ENCODE data around the gene GALNT14. TPM values are rescaled to one million over a fixed set of nuclear protein-coding genes. Genes with fewer than 3 reads are reported as not detected.

The GALNT14 gene
- total RNA-seq, 1 donor from 2014 or later: 14.4 TPM

DNA sequence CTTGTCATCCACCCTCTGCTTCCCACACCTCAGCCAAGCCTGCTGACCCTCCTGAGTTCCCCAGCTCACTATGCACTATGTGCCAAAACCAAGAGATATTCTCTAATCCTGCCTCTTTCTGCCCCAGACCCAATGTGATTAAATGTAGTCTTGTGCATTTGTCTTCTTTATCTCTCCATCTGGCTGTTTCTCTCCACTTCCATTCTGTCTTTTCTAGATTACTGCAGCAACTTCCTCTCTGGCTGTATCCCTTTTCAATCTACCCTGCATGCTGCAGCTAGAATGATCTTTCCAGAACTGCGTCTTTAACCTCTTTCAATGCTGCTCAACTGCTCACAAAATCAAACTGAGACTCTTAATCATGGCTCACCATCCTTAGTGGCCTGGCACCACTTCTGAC is 164.1 kb downstream of the GALNT14 start:
- no peak for DNase-seq
- TF ChIP-seq, protein P1, sequence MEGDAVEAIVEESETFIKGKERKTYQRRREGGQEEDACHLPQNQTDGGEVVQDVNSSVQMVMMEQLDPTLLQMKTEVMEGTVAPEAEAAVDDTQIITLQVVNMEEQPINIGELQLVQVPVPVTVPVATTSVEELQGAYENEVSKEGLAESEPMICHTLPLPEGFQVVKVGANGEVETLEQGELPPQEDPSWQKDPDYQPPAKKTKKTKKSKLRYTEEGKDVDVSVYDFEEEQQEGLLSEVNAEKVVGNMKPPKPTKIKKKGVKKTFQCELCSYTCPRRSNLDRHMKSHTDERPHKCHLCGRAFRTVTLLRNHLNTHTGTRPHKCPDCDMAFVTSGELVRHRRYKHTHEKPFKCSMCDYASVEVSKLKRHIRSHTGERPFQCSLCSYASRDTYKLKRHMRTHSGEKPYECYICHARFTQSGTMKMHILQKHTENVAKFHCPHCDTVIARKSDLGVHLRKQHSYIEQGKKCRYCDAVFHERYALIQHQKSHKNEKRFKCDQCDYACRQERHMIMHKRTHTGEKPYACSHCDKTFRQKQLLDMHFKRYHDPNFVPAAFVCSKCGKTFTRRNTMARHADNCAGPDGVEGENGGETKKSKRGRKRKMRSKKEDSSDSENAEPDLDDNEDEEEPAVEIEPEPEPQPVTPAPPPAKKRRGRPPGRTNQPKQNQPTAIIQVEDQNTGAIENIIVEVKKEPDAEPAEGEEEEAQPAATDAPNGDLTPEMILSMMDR (IDR thresholded peaks at IDR 0.05; ENCODE audit: partially characterized antibody, unreplicated experiment): no peak
- Mint-ChIP-seq H3K4me1 (ENCODE audit: low read depth, unreplicated experiment) (peaks cover 5% of the 10 kb centered on the region), H3K27ac (ENCODE audit: unreplicated experiment) (no peak overlapping the region), H3K27me3 (ENCODE audit: unreplicated experiment) (peaks cover 8% of the 10 kb centered on the region), H3K36me3 (ENCODE audit: unreplicated experiment) (peaks cover 8% of the 10 kb centered on the region), H3K4me3 (ENCODE audit: unreplicated experiment) (no peak overlapping the region), H3K9me3 (ENCODE audit: unreplicated experiment) (peaks cover 6% of the 10 kb centered on the region)

DNA sequence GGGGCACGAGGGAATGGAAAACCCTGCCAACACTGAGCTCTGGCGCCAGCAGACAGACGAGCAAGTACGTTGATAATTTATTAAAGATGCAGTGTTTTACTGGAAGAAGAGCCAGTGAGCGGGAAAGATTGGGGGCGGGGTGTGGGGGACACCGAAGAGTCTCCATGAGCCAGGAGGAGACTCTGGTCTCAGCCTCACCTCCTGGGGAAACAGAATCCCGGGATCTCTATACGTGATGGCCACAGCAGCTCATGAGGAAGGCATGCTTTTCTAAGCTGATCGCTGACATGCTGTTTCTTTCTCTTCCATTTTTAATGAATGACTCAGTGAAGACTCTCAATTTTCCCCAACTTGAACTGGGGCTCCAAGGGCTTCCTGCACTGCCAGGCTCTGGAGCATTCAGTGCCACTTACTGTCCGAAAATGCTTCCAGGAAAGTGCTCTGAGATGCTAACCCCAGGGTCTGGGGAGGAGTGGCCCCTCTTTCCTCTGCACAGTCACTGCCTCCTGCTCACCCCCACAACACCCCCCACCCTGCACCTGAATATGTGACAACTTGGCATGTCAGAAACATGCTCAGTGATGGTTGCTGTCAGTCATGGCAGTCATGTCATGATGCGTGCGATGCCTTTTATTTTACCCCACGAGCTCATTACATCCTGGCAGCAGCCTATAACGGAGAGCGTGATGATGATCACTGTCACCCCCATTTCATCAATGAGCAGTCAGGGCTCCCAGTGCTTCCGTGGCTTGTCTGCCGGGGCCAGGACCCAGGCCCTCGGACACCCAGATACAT is 166.8 kb downstream of the GALNT14 start:
- TF ChIP-seq, protein P1 (IDR thresholded peaks at IDR 0.05; ENCODE audit: partially characterized antibody, unreplicated experiment): no peak
- H3K4me1 Mint-ChIP-seq (ENCODE audit: low read depth, unreplicated experiment): peaks cover 9% of the 10 kb centered on the region
- no peak for DNase-seq
- peaks cover 5% of the 10 kb centered on the region for H3K9me3 Mint-ChIP-seq (ENCODE audit: unreplicated experiment)
- no peaks in the 10 kb centered on the region for H3K36me3 Mint-ChIP-seq (ENCODE audit: unreplicated experiment)
- H3K27me3 Mint-ChIP-seq (ENCODE audit: unreplicated experiment): peaks cover 3% of the 10 kb centered on the region
- H3K4me3 Mint-ChIP-seq (ENCODE audit: unreplicated experiment): no peak overlapping the region
- H3K27ac Mint-ChIP-seq (ENCODE audit: unreplicated experiment): no peak overlapping the region

DNA sequence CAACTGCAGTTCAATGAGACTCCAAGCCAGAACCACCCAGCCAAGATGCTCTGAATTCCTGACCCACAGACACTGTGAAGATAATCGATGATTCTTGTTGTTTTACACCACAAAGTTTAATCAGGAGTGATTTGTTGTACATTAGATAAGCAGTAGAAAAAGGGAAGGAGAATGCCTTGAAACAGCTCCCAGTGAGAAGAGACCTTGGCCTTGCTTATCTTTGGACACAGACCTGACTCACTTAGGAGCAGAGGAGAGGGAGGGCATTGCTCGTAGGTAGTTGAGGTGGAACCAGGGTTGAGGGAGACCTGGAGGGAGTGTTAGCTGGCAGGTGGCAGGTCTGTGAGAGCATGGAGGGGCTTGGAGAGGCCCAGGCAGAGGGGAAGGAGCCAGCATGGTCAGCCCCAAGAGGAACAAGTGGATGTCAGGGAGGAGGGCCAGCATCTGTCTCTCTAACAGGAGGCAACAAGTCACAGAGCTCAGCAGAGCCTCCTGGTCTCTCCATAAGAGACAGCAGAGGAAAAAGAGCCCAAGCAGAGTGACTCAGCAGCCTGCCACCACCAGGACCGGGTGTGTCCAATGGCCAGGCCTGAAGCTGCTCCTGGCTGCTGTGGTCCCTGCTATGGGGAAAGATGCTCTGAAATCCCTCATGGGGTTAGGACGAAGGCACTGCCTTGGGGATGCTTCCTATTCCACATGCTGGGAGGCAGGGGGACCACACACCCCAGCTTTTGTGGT is 169.4 kb downstream of the GALNT14 start:
- peaks cover 5% of the 10 kb centered on the region for H3K9me3 Mint-ChIP-seq (ENCODE audit: unreplicated experiment)
- H3K27me3 Mint-ChIP-seq (ENCODE audit: unreplicated experiment): peaks cover 7% of the 10 kb centered on the region
- H3K36me3 Mint-ChIP-seq (ENCODE audit: unreplicated experiment): no peaks in the 10 kb centered on the region
- no peak overlapping the region for H3K27ac Mint-ChIP-seq (ENCODE audit: unreplicated experiment)
- H3K4me3 Mint-ChIP-seq (ENCODE audit: unreplicated experiment): no peak overlapping the region
- peaks cover 9% of the 10 kb centered on the region for H3K4me1 Mint-ChIP-seq (ENCODE audit: low read depth, unreplicated experiment)
- TF ChIP-seq, protein P1 (IDR thresholded peaks at IDR 0.05; ENCODE audit: partially characterized antibody, unreplicated experiment): no peak
- DNase-seq: no peak

DNA sequence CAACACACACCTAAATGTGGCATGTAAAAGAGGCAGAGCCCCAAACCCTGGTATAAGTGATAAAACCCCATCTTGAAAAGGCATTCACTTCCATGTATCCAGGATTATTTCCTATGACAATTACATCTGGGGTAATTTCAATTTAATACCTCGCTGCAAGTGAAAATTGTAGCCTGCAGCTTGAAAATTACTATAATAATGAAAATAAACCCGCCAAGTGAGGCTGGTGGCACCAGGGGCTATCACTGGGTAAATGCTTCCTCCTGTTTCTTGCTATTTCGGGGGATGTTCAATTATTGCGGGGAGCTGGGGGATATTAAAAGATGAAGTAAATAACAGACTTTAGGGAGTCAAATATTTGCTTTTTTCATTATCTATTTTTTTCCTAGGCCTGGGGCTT is 171.5 kb downstream of the GALNT14 start:
- H3K9me3 Mint-ChIP-seq (ENCODE audit: unreplicated experiment): peaks cover 5% of the 10 kb centered on the region
- no peak overlapping the region for H3K4me3 Mint-ChIP-seq (ENCODE audit: unreplicated experiment)
- no peak overlapping the region for H3K27ac Mint-ChIP-seq (ENCODE audit: unreplicated experiment)
- H3K27me3 Mint-ChIP-seq (ENCODE audit: unreplicated experiment): peaks cover 7% of the 10 kb centered on the region
- DNase-seq: no peak
- peaks cover 9% of the 10 kb centered on the region for H3K4me1 Mint-ChIP-seq (ENCODE audit: low read depth, unreplicated experiment)
- TF ChIP-seq, protein P1 (IDR thresholded peaks at IDR 0.05; ENCODE audit: partially characterized antibody, unreplicated experiment): no peak
- no peaks in the 10 kb centered on the region for H3K36me3 Mint-ChIP-seq (ENCODE audit: unreplicated experiment)

Data from glutamatergic neuron (in vitro differentiated cells).